Hematopoietic multipotent progenitor cell (in vitro differentiated cells): Measurements from ENCODE around the gene LYRM9. TPM values are rescaled to one million over a fixed set of nuclear protein-coding genes. Genes with fewer than 3 reads are reported as not detected.
A peak's percentile ranks its signal among the peaks of the same experiment; 100 is the strongest.
"Not testable (repeated sequence)": the region's sequence is repeated elsewhere in the genome, so short reads cannot be mapped to it uniquely, and the experiment has no call there.

Experiments
- DNase-seq, 3 donors: peaks; one replicate each; pipeline ENCODE4 v3.0.0-alpha.2; 2011 to 2015; ENCODE audit warnings: low read depth in 2 of 3, low spot score in 2 of 3
- total RNA-seq: library from RNA; depleted of rRNA; stranded (reverse); fragments of >200 nt; gene quantifications from one replicate; pipeline ENCODE4 v1.2.3, GENCODE V29; 2012

LYRM9 gene
- total RNA-seq, 1 donor: 16.4 TPM

GRCh38 chr17:27907976-27908558 is 14.9 kb upstream of the LYRM9 start:
- no peak for DNase-seq

- DNase-seq: no peak
Observed at GRCh38 chr17:27906623-27907022, 13.5 kb upstream of the LYRM9 start.

GRCh38 chr17:27906226-27906580 is 13.0 kb upstream of the LYRM9 start:
- no peak for DNase-seq

- no peak for DNase-seq
Observed at GRCh38 chr17:27905447-27906225, 12.5 kb upstream of the LYRM9 start.

- DNase-seq: no peak
Observed at GRCh38 chr17:27904534-27905446, 11.6 kb upstream of the LYRM9 start.

- DNase-seq: no peak
Observed at GRCh38 chr17:27904114-27904513, 10.9 kb upstream of the LYRM9 start.

GRCh38 chr17:27899525-27899924 is 6.4 kb upstream of the LYRM9 start:
- no peak for DNase-seq

GRCh38 chr17:27898096-27898495 is 4.9 kb upstream of the LYRM9 start:
- DNase-seq: no peak

GRCh38 chr17:27896701-27897100 is 3.5 kb upstream of the LYRM9 start:
- no peak for DNase-seq

GRCh38 chr17:27895940-27896535 is 2.9 kb upstream of the LYRM9 start:
- DNase-seq: no peak

- DNase-seq: no peak
Observed at GRCh38 chr17:27895123-27895895, 2.1 kb upstream of the LYRM9 start.

GRCh38 chr17:27893841-27894503 is 807 bp upstream of the LYRM9 start:
- DNase-seq: peak in 1 of 3 donors; percentile 47

GRCh38 chr17:27892542-27892865 is 661 bp downstream of the LYRM9 start:
- DNase-seq: no peak

- DNase-seq: no peak
Observed at GRCh38 chr17:27891841-27892240, 1.3 kb downstream of the LYRM9 start.

- no peak for DNase-seq
Observed at GRCh38 chr17:27889711-27890251, 3.4 kb downstream of the LYRM9 start.

- DNase-seq: no peak
Observed at GRCh38 chr17:27888945-27889344, 4.2 kb downstream of the LYRM9 start.

- DNase-seq: no peak
Observed at GRCh38 chr17:27888067-27888466, 5.1 kb downstream of the LYRM9 start.

GRCh38 chr17:27886348-27886906 is 6.7 kb downstream of the LYRM9 start:
- DNase-seq: not testable (repeated sequence)

GRCh38 chr17:27882162-27882840 is 10.9 kb downstream of the LYRM9 start:
- no peak for DNase-seq
